Esophagus squamous epithelium (tissue), 4 donors: ENCODE measurements around the gene PANX1.

Experiments used
- POLR2A ChIP-seq, 4 donors: fragments of 450-650 bp; IDR thresholded peaks; one replicate each; pipeline ENCODE4 v1.6.1; 2017; ENCODE audit warnings: antibody characterized with exemption in 4 of 4, mild to moderate bottlenecking in 4 of 4, moderate library complexity in 3 of 4
- TF ChIP-seq, protein P1 (sequence below), 6 experiments: fragments of 450-650 bp in 4 of 6; fragments of 200-600 bp in 2 of 6; sonication (generic) in 2 of 6; IDR thresholded peaks; one replicate each; pipeline ENCODE4 v1.5.1; 2016 to 2019; ENCODE audit warnings: antibody characterized with exemption in 6 of 6, mild to moderate bottlenecking in 4 of 6, moderate library complexity in 4 of 6

GRCh38 chr11:94203070-94203469, 74.4 kb downstream of the PANX1 start:
- TF ChIP-seq, protein P1, sequence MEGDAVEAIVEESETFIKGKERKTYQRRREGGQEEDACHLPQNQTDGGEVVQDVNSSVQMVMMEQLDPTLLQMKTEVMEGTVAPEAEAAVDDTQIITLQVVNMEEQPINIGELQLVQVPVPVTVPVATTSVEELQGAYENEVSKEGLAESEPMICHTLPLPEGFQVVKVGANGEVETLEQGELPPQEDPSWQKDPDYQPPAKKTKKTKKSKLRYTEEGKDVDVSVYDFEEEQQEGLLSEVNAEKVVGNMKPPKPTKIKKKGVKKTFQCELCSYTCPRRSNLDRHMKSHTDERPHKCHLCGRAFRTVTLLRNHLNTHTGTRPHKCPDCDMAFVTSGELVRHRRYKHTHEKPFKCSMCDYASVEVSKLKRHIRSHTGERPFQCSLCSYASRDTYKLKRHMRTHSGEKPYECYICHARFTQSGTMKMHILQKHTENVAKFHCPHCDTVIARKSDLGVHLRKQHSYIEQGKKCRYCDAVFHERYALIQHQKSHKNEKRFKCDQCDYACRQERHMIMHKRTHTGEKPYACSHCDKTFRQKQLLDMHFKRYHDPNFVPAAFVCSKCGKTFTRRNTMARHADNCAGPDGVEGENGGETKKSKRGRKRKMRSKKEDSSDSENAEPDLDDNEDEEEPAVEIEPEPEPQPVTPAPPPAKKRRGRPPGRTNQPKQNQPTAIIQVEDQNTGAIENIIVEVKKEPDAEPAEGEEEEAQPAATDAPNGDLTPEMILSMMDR (IDR thresholded peaks at IDR 0.05): no peak
- TF ChIP-seq POLR2A (IDR thresholded peaks at IDR 0.05): no peak
